ENCODE measurements around the gene ZNF398. TPM values are rescaled to one million over a fixed set of nuclear protein-coding genes. Genes with fewer than 3 reads are reported as not detected.
"Not testable (repeated sequence)": the region's sequence is repeated elsewhere in the genome, so short reads cannot be mapped to it uniquely, and the experiment has no call there.

Gene ZNF398
- total and polyA plus RNA-seq, 9 of the 15 experiments (the other 6 are each of a cell fraction or from before 2014, with no cell fraction given), result 4.0 to 18.6 (median 10.4) TPM

DNA sequence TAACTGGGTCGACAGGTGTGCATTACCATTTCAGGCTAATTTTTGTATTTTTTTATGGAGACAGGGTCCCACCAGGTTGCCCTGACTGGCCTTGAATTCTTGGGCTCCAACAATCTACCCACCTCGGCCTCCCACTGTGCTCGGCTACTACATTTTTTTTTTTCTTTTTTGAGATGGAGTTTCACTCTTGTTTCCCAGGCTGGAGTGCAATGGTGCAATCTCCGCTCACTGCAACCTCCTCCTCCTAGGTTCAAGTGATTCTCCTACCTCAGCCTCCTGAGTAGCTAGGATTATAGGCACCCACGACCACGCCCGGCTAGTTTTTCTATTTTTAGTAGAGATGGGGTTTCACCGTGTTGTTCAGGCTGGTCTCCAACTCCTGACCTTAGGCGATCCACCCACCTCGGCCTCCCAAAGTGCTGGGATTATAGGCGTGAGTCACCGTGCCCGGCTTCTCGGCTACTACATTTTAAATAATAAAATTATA is 2.8 kb upstream of the ZNF398 start:
- FAIRE-seq; intact Hi-C loops (cut with micrococcal nuclease); H3K9me1 ChIP-seq (ENCODE audit: control insufficient read depth, insufficient read depth, low read length); H4K20me1 ChIP-seq (replicated peaks; ENCODE audit: control insufficient read depth, insufficient read depth, low read length); H3K9me3 ChIP-seq (replicated peaks; ENCODE audit: control insufficient read depth, insufficient read depth, low read depth, low read length); H3K4me3 ChIP-seq; ATAC-seq; H3K36me3 ChIP-seq (ENCODE audit: control insufficient read depth, insufficient read depth, low read length); CTCF ChIA-PET (ENCODE audit: low intra/inter-chr PET ratio); H3K27me3 ChIP-seq (ENCODE audit: control insufficient read depth in 2 of 2, insufficient read depth in 2 of 2, low read length in 2 of 2); in situ Hi-C loops (cut with MboI); BruUV-seq (replicated peaks); TF ChIP-seq JUND (tag; IDR thresholded peaks at IDR 0.05; ENCODE audit: borderline replicate concordance, low read depth, low read length): not testable (repeated sequence)
- H3K4me1 ChIP-seq (replicated peaks in 1 of 2; ENCODE audit: control insufficient read depth in 2 of 2, insufficient read depth in 2 of 2, low read length in 2 of 2), result peaks cover 16 to 36% of the 10 kb centered on the region in 2 experiments; a peak in 3 of 5 replicates
- H3K9ac ChIP-seq (ENCODE audit: insufficient read depth in 1 of 2, low read depth in 2 of 2, low read length in 2 of 2), result peak overlapping the region in 1 of 2 experiments; percentile 8; a peak in 1 of 4 replicates
- peaks cover 33% of the 10 kb centered on the region for H3K79me2 ChIP-seq (ENCODE audit: control insufficient read depth, insufficient read depth, low read length)
- peak in 1 of 2 experiments; percentile 15; a peak in 1 of 4 replicates for TF ChIP-seq MLLT1 (IDR thresholded peaks at IDR 0.05)
- peak; percentile 57; the same call in 1 of the 2 replicates for TF ChIP-seq JUND (IDR thresholded peaks at IDR 0.05; ENCODE audit: borderline replicate concordance, low read depth, low read length)
- TF ChIP-seq DPF2 (IDR thresholded peaks at IDR 0.05), result peak; percentile 68; the same call in 1 of the 2 replicates
- TF ChIP-seq PHF21A (IDR thresholded peaks at IDR 0.05; ENCODE audit: borderline replicate concordance, low read depth), result 0 out of 2 replicates have a peak, but pooled peaks have one; percentile 9
- TF ChIP-seq MEF2D (tag; conservative IDR thresholded peaks at IDR 0.05; ENCODE audit: low read depth), result peak; percentile 76; the same call in 1 of the 2 replicates
- peak; percentile 31; the same call in 1 of the 2 replicates for TF ChIP-seq SMARCE1 (IDR thresholded peaks at IDR 0.05)
- peak; percentile 69; the same call in 1 of the 2 replicates for TF ChIP-seq MEF2A (IDR thresholded peaks at IDR 0.05; ENCODE audit: control insufficient read depth, low read depth, low read length)
- TF ChIP-seq, protein P1, sequence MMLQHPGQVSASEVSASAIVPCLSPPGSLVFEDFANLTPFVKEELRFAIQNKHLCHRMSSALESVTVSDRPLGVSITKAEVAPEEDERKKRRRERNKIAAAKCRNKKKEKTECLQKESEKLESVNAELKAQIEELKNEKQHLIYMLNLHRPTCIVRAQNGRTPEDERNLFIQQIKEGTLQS (IDR thresholded peaks at IDR 0.05), result peak; percentile 76
- TF ChIP-seq, protein P1 (CRISPR knock-in tag; conservative IDR thresholded peaks at IDR 0.05), result not testable (repeated sequence)
- peak; percentile 45; the same call in 1 of the 2 replicates for TF ChIP-seq ARID1B (IDR thresholded peaks at IDR 0.05)
- TF ChIP-seq EGR1 (conservative IDR thresholded peaks at IDR 0.05), result peak; percentile 71
- TF ChIP-seq CEBPB (tag; IDR thresholded peaks at IDR 0.05), result 0 out of 2 replicates have a peak, but pooled peaks have one; percentile 20
- peak overlapping the region; percentile 45; the same call in 1 of the 2 replicates for H2AFZ ChIP-seq (ENCODE audit: low read depth, low read length)
- WGBS (ENCODE audit: insufficient coverage, low coverage, missing lambda C conversion rate), result 19% methylated on average over 14 of the region's 14 CpGs
- peak overlapping the region; percentile 82; the same call in 1 of the 3 replicates for H3K27ac ChIP-seq (ENCODE audit: extremely low read depth, low read depth, low read length)
- POLR2A ChIA-PET, result interaction anchor here (1.1 kb wide), 1 partner anchor 79 kb away, joined by 3 read pairs; no protein-coding TSS in a partner anchor
- H3K4me2 ChIP-seq (ENCODE audit: insufficient read depth, low read length), result peak overlapping the region; percentile 24; the same call in 1 of the 2 replicates
- DNase-seq (ENCODE audit: extremely low read depth in 1 of 4, low spot score in 3 of 4), result peak in 1 of 4 experiments; percentile 60

Data from K562 (cell line).